NCI-H2227 (cell line): ENCODE results near the gene APBB3.
A peak's percentile ranks its signal among the peaks of the same experiment; 100 is the strongest.

ENCODE experiments used
- DNase-seq: peaks from one replicate; lab custom pipeline; 2025; ENCODE audit not compliant: unreplicated experiment; lab: John Stamatoyannopoulos, UW

APBB3 gene

GRCh38 chr5:140576776-140577201, 12.4 kb upstream of the APBB3 start:
- no peak for DNase-seq

GRCh38 chr5:140575309-140575708, 10.9 kb upstream of the APBB3 start:
- no peak for DNase-seq

DNA sequence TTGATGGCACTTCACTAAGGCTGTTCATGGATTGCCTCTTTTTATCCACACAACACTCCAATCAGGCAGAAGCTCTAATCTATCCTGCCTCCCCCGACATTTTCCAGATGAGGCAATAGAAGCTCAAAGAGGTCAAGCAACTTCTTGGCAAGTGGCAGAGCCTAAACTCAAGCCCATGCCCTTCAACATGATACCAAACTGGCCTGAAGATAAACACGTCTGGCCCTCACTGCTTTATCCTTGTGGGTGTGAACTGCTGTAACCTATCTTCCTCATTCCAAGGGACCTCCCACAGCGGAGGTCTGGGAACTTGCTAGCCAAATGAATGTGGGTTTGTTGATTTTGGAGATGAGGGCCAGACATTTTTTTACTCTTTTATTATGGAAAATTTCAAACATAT, 9.8 kb upstream of the APBB3 start:
- no peak for DNase-seq

GRCh38 chr5:140573683-140574082, 9.3 kb upstream of the APBB3 start:
- no peak for DNase-seq

DNA sequence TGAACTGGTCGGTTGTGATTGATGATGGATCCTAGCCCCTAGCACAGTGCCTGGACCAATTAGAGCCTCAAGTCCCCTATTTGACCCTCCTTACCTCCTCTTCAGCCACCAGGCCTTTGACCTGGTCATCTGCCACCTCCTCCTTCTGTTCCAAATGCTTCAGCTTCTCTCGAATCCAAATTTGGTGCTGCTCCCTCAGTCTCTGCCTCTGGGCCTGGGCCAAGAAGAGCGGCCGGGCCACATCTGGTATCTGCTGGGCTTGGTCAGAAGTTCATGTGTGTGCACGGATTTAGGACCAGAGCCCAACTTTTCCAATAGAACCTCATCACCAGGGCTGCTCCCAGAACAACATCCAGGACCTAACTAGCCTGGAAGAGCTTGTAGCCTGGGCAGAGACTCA, 6.7 kb upstream of the APBB3 start:
- DNase-seq, result no peak

DNA sequence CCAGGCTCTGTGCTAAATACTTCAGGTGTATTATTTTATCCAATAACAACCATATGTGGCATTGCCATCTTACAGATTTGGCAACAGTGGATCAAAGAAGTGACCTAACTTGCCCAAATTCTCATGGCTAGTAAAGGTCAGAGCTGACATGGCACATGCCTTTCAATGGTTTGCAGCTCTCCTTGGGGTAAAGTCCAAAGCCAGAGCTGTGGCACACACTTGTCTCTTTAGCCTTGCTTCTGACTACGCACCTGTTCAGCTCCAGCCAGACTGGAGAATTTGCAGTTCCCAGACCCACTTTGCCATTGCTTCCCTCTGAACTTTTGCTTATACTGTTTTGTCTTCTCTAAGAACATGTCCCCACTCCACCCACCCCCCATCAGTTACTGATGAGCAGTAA, 6.1 kb upstream of the APBB3 start:
- no peak for DNase-seq

GRCh38 chr5:140570058-140570457, 5.7 kb upstream of the APBB3 start:
- no peak for DNase-seq

DNA sequence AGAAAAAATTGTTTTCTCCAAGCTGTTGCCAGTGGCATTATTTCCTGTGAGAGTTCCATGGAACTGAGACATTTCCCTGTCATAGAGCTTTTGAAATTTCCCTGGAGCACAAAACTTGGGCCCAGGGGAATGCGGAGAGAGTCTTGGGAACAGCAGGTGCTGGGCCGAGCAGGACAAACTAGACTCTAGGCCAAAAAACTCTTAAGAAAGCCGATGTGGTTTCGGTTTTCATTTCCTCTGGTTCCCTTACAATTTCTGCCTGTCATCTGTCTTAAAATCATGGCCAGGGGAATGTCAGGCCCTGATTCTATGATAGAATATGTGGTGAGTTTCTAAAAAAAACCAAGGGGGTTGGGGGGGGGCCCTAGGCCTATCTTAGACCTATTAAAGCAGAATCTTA, 4.8 kb upstream of the APBB3 start:
- DNase-seq, result no peak

DNA sequence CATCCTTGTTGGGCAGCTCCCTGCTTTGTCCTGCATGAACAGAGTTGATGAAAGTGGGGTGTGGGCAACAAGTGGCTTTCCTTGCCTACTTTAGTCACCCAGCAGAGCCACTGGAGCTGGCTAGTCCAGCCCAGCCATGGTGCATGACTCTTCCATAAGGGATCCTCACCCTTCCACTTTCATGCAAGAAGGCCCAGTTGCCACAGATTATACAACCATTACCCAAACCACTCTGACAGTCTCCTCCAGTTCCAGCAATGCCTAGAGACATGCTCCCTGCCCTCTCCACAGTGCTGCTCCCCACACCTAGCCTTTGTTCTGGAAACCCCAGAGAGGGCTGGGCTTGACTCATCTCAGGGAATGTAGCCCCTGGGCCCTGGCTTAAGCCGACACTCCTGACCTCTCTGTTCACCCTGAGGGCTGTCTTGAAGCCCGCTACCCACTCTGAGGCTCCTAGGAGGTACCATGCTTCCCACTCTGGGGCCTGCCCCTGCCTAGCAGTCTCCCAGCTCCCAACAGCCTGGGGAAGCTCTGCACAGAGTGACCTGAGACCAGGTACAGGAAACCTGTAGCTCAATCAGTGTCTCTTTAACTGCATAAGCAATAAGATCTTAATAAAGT, 4.2 kb upstream of the APBB3 start:
- no peak for DNase-seq

DNA sequence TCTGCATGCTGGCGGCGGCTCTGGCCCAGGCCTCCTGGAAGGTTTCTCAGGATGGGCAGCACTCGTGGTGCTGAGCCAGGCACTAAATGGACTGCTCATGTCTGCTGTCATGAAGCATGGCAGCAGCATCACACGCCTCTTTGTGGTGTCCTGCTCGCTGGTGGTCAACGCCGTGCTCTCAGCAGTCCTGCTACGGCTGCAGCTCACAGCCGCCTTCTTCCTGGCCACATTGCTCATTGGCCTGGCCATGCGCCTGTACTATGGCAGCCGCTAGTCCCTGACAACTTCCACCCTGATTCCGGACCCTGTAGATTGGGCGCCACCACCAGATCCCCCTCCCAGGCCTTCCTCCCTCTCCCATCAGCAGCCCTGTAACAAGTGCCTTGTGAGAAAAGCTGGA, 3.5 kb upstream of the APBB3 start:
- no peak for DNase-seq

DNA sequence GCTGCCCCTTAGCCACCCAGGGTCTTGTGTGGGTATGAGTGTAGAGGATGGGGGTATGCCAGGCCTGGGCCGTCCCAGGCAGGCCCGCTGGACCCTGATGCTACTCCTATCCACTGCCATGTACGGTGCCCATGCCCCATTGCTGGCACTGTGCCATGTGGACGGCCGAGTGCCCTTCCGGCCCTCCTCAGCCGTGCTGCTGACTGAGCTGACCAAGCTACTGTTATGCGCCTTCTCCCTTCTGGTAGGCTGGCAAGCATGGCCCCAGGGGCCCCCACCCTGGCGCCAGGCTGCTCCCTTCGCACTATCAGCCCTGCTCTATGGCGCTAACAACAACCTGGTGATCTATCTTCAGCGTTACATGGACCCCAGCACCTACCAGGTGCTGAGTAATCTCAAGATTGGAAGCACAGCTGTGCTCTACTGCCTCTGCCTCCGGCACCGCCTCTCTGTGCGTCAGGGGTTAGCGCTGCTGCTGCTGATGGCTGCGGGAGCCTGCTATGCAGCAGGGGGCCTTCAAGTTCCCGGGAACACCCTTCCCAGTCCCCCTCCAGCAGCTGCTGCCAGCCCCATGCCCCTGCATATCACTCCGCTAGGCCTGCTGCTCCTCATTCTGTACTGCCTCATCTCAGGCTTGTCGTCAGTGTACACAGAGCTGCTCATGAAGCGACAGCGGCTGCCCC, 2.9 kb upstream of the APBB3 start:
- DNase-seq, result no peak

DNA sequence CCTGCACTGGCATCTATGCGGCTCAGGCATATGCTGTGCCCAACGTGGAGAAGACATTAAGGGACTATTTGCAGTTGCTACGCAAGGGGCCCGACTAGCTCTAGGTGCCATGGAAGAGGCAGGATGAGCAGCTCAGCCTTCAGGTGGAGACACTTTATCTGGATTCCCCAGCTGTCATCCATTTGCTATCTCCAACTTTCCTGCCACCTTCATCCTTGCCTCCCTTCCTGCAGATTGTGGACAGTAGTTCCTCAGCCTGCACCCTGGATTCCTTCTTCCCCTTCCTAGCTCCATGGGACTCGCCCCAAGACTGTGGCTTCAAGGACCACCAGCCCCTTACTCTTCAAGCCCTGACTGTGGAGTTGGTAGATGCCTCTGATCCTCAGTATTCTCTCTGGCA, 2.3 kb upstream of the APBB3 start:
- no peak for DNase-seq

DNA sequence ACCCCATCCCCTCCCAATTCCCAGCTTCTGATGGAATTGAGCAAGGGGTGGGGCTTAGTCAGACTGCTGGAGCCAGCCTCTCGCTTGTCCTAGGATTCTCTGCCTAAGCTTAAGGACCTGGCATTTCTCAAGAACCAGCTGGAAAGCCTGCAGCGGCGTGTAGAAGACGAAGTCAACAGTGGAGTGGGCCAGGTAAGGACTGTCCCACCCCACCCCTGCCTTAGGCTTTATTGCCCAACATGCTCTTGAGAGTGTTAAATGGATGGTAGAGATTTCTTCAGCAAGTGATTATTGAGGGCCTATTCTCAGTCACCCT, 1.3 kb upstream of the APBB3 start:
- no peak for DNase-seq

DNA sequence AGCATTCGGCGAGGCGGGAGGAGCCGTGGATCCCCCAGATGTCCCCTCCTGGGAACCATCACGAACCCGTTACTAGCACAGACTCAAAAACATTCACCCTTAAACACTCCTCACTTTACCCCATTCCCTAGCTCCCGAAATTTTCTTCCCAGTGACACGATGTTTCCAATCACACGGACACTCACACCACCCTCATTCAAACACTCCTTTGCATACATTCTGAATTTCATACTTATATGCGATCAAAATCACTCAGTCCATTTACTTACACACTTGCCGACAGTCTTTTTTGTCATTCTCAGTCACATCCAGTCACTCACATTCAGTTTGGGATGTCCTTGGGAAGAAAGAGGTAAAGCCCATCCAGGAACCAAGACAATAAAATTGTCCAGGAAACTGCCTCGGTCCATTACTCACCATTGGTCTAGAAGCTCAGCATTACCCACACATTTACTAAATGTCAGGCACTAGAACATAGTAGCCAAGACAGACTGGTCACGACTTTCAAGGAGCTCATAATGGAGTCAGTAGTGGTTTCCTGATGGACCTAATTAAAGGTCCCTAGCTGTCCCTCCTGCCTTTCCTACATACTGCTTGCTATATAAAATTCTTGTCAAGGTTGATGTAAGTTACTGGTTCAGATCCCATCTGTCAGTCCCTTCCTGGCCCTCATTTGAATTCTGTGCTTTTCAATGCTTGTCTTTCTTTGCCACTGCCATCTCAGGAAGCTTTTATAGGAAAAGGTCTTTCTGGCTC, 804 bp upstream of the APBB3 start:
- DNase-seq, result no peak

- peak; percentile 26 for DNase-seq
These were observed 802 bp downstream of the APBB3 start for GRCh38 chr5:140563596-140563995.

DNA sequence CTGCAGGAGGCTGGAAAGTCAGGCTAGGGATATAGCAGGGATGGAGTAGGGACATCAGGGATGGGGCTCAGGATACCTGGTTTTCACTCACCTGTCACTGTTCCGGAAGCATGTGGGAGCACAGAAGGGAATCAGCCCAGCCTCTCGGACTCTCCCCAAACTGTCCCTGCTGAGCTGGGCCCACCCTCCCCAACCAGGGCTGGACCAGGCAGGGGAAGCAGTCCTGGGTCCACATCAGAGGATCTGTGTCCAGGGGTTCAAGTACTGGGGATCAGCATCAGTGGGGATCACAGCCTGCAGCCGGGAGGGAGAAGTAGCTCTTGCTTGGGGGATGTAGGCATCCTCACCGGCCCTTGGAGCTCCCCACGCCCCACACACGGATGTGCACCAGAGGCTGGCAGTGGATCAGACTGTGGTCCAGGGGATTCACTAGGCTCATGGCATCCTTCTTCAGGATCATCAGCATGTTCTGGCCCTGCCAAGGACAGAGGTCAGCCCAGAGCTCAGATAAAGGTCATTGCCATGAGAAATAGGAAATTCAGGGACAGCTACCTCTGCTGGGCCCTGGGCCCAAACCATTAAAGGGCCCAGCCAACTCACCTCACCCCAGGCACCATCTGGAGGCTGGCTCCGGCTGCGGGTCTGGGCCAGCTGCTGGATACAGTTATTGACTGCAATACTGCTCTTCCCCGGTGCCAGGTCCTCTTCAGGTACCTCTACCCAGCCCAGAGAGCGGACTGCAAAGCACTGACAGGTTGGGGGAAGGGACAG, 2.5 kb downstream of the APBB3 start:
- DNase-seq, result no peak

GRCh38 chr5:140560227-140560626, 4.2 kb downstream of the APBB3 start:
- DNase-seq, result no peak

DNA sequence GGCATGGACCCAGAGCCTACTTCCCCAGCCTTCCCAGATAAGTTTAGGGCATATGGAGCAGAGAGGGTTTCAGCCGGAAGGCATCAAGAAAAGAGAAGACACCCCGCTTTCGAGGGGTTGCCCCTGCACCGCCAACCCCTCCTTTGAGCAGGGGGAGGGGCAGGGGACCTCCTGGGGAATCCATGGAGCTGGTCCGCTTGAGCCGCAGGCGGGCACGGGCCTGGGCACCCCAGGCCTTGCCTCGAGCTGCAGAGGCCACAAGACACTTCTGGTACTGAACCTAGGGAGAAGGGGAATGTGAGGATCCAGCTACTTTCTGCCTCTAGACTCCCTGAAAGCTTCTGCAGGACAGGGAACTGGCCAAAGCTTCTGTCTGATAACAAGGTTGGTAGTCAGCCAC, 5.9 kb downstream of the APBB3 start:
- DNase-seq, result no peak

DNA sequence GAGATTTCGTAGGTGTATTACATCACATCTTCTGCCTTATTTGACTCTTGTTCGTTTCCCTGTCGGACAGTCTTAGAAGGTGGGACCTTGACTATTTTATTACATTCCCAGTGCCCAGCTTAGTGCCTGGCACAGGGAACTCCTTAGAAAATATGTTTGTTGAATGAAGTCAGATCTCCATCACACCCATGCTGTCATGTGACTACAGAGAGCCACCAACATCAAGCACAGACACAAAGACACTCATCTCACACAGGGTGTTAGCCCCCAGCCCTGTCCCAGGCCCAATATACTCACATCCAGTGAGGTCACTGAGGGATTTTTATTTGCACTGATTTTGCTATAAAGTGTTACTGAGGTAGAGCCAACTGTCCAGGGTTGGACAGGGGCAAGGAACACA, 6.4 kb downstream of the APBB3 start:
- no peak for DNase-seq

- DNase-seq, result peak; percentile 92
These were observed 7.1 kb downstream of the APBB3 start, which contains the start of gene SRA1 for GRCh38 chr5:140557136-140557805. TSS of gene SRA1 (minus strand) at chr5:140557473. CDS start at chr5:140557452, 21 bp downstream.

DNA sequence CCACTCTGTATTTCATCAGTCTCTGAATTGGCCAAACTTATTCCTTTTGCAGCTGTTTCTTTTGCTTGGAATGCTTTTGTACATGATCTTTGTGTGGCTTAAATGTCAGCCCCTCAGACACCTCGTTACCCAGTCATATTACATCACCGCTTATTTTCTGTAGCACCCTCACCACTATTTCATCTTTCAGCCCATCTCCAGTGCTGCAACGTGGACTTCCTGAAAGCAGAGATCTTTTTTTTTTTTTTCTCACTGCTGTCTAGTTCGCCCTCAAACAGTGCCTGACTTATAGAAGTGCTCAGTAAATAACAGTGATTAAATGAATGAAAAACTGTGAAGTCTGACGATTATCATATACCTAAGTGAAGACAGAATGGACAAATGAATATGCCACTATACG, 8.0 kb downstream of the APBB3 start:
- DNase-seq, result no peak
